Measurements from ENCODE around the gene GDF2.

Gene GDF2

DNA sequence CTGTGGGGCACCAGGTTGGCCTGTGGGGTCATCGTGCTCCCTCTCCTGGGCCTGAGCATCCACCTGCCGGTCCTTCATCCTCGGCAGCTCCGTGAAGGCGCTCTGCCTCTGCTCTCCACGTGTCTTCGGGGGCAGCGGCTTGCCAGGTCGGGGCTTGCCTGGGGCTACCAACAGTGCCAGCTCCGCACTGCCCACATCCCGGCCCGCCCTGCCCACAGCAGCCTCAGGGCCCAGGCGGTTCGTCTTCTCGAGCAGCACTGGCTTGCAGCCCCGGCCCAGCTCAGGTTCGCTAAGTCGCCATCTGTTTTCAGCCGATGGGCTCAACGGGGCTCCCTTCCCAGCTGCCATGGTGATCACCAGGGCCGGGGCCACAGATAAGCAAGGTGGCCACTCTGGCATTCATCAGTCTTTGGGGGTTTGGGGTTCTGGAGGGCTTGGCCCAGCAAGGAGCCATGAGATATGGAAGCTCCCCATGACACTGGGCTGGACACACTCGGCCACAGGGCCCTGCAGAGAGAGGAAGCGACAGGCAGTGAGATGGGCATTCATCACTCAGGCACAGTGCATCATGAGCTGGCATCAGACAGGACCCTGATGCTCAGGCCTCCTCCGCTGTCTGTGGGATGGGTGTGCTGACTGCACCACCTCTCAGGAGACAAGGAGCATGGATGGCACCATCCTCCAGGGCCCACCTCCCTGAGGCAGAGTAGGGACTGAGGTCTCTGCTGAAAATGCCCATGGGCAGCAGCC is 46.4 kb downstream of the GDF2 start:
- DNase-seq (ENCODE audit: low read depth): no peak

DNA sequence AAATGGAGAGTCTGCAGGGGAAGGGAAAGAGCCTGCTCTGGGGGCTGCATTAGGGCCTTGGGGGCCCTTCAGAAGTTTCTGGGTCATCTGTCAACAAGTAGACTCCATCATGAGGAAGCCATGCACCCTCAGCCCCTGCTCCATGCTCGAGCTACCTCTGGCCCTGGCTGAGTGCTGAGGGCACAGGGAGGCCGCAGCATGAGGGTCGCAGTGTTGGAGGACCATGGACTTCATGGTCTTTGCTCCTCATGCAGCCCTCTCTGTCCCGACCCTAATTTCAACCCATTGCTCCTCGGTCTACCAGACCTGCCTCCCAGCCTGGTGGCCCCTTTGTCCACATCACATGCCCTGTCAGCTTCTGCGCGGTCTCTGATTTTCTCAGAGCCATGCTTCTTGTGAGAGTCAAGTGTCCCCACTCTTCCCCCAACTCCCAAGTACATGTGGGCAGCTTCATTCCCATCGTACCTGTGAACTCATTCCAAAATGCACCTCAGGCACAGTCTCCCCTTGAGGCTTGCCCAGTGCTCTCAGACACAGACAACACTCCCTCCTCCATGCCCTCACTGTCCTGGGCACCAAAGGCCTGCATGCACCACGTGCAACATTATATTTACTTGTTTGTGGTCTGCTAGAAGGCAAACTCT is 47.1 kb downstream of the GDF2 start:
- no peak for DNase-seq (ENCODE audit: low read depth)

DNA sequence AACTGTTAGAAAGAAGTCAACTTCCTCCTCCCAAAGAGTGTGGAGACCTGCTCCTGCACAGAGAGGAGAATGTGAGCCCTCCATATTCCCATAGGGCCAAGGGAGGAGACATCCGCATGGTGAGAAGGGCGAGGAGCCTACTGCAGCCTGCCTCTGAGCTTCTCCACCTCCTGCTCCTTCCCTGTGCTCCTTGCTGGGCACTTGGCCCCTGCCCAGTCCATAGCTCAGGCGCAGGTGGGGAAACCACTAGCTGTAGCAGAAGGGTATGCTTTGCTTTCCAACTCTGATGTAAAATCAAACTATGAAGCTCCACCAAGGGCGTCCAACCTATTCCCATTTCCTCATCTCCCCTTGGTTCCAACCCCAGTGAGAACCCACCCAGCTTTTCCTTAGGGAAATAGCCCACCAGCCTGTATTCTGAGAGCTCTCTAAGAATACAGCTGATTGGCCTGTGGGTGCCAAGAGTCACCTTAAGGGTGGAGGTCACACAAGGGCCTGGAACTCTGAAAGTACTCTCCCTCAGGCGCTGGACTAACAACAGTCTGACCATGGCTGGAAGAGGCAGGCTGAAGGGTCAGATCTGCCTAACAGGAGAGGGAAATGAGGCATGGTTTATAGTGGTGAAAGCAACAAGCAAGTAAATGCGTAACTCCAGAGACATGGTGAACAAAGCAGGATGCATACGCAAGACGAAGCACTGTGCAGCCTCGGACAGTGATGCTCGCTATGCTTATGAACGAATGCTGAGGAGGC is 47.9 kb downstream of the GDF2 start:
- DNase-seq (ENCODE audit: low read depth): no peak

DNA sequence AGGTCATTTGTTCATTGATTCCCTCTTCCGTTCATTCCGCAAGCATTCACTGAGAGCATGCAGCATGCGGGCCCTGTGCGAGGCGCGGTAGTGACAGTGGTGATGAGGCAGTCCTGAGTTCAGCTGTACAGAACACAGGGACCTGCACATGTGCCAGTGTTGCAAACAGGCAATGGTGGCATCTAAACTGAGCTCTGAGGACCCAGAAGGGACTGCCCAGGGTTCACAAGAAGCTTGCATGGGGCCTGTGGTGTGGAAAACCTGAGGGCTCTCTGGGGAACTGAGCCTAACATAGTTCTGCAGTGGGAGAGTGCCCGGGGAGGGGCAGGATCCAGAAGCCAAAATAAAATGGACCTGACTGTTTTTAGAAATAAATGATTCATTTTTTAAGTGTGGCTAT is 48.6 kb downstream of the GDF2 start:
- DNase-seq (ENCODE audit: low read depth): no peak

DNA sequence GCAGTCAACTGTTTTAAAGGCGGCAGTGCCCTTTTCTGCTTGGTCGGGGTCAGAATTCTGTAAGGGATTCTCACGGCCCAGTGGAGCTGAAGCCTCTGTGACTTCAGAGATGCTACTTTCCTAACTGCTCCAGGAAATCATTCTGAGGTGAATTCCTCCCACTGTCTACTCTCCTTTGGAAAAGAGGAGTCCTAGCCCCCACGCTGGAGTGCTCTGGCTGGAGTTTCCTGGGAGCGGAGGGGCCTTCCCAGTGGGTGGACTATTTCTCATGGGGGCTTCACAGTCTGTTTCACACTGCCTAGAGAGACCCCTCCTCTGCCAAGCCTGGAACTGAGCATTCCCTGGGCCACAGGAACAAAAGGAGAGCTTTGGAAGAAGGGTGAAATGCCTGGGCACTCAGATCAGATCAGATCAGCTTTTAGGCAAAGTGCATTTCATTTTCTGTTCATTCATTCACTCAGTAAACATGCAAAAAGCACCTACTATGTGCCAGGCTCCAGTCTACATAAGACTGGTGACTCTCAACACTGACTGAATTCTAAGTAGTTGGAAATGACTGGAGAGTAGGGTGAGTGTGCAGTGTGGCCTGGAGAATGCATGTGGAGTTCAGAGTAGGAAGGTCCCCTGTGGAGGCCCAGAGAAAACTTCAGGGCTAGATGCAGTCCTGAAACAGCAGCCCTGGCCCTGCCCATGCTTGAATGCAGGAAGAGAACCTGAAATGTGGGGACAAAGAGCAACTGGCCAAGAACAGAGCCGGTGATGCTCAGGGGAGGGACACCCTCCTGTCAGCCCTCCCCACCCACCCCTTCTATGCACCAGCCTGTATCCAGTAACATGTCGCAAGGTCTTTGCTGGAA is 49.6 kb downstream of the GDF2 start:
- no peak for DNase-seq (ENCODE audit: low read depth)

DNA sequence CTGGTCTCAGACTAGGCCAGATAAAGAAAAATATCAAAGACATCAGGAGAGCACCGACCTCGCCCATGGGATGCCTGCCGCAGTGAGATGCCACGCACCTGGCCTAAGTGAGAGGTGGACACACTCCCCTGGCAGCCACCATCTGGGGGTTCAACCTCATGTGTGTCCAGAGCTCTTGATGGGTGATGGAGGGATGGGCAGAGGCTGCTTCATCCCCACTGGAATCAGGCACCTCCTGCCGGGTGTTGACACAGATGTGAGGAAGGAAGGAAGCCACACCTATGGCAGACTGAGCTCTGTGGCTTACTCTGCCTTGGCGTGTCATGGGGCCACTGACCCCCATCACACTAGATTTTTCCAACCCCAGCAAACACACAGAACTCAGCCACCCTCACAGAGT is 50.5 kb downstream of the GDF2 start:
- DNase-seq (ENCODE audit: low read depth): no peak

DNA sequence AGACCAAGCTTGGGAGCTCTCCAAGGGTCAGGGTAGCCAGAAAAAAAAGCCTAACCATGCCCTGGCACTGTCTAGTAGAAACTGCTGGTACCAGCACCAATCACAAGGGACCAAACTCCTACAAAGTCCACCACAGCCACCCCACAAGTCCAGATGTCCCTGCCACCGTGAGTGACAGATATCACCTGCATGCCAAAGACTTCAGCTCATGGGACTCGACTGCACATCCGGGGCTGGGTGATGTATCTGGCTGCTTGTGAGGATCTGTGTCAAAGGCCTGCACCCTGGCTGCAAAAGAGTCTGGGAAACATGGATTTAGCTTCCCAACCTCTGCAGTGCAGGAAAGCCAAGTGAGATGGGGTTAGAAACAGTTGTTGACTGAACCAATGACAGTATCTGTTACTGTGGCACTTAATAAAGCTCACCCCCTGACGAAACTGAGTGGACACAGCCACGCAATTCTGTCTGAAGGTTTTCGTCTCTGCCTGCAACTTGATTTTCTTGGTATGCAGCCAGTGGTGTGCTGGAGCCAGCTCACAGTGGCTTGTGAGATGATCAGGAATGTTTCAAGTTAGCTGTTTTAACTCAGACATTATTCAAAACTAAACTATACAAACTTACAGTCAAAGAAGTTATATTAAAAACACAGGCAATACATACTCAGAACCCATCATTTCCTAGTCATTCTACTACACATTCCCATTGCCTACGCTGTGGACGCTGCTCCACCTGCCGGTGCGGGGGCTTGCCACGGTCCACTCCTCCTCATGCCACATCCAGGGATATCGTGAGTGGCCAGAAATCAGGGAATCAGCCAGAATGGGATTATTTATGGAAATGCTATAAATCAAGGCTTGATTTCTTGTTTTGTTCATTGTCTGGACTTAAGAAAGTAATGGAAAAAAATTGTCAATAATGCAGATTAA is 52.6 kb downstream of the GDF2 start:
- no peak for DNase-seq (ENCODE audit: low read depth)

DNA sequence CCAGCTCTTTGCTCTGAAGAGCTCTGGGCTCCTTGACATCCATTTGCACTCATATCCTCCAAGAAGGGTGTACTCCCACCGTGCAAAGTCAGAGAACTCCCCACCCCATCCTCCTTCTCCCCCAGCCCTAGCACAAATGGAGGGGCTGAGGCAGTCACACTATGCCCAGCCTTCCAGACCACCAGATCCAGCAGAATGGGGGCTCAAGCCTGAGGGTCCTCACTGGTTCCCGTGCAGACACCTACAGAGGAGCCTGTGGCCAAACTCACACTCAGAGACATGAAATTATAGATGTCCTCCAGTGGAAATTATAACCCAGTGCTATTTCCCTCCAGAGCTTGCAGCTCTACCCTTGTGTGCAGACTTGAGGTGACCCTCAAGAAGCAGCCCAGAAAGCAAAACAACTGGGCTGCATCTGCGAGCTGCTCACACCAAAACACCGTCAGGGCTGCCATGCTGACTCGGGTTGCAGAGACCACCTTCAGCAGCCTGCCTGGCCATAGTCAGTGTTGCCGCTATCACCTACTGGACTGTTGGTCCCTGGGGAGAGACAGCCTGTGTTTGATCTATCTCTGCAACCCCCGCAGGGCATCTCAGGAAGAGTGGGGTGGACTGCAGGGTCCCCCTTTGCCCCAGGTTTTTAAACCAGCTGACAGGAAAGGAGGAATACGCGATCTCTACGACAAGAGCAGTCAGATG is 54.4 kb downstream of the GDF2 start:
- DNase-seq (ENCODE audit: low read depth): no peak

Measured in T follicular helper cell (primary cell).